GM04504 (cell line): ENCODE results near the gene C11orf68.
"Not testable (repeated sequence)": the region's sequence is repeated elsewhere in the genome, so short reads cannot be mapped to it uniquely, and the experiment has no call there.

ENCODE experiments used
- DNase-seq: peaks from one replicate; pipeline ENCODE4 v3.0.0-alpha.2; 2012; ENCODE audit warnings: low read depth

C11orf68 gene

DNA sequence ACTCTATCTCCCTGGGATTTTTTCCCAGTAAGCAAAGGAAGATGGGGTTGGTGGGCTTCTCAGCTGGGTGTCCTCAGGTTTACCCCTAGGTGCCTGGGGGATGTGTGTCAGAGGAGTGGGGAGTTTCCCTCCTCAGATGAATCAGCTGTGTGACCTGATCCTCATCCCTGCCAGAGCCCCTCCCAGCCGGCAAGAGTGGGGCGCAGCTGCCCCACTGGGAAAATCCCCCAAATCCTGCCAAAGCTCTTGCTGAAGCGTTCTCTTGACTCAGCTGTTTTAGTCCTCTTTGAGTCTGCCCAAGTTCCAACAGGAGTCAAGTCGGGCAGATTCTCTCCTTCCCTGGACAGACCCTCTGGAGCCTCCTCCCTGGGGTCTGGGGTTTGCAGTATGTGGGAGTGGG lies 6.0 kb downstream of the C11orf68 start:
- no peak for DNase-seq

DNA sequence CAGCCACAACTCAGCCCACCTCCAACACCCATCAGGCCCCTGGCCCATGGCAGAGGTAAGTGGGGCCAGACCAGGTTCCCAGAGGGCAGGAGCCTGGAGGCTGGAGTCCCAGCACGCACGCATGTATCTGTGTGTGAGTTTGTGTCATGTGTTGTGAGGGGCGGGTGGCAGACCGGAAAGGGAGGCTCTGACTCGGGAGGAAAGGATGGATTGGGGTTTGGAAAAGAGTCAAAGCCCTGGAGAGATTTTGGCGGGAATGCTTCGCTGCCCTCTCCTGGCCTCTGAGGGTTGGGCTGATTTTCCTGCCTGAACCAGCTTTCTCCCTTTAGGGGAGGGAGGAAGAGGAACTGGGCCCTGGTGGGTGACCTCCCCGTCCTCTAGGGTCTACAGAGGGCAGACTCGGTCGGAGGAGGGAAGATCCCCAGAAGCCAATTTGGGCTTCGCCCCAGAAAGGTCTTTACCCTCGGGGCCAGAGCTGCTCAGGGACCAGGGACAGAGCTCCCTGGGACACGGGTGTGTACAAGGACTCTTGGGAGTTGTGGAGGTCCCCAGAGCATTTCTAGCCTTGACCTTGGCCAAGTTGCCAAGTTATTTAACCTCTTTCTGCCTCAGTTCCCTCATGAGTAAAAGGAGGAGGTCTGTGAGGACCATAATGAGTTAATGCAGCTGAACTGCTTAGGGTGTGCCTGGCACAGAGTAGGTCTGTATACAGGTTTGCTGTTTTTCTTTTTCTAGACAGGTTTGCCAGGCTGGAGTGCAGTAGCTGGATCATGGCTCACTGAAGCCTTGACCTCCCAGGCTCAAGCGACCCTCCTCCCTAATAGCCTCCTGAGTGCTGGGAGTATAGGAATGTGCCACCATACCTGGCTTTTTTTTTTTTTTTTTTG lies 6.9 kb downstream of the C11orf68 start:
- DNase-seq, result peak; percentile 83

DNA sequence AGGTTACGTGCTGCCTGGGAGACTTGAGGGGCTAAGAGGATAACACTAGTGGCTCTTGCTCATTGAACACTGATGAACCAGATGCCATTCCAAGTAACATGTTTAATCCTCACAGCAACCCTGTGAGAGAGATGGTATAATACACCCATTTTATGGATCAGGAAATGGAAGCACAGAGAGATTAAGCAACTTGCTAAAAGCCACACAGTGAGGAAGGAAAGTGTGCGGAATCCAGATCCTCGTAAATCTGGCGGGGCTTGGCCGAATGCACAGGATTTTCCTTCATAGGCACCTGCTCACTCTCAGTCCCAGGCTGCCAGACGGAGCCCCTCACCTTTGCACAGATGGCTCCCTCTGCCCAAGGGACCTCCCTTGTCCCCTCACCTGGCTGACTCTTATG lies 11.0 kb downstream of the C11orf68 start:
- DNase-seq, result no peak

DNA sequence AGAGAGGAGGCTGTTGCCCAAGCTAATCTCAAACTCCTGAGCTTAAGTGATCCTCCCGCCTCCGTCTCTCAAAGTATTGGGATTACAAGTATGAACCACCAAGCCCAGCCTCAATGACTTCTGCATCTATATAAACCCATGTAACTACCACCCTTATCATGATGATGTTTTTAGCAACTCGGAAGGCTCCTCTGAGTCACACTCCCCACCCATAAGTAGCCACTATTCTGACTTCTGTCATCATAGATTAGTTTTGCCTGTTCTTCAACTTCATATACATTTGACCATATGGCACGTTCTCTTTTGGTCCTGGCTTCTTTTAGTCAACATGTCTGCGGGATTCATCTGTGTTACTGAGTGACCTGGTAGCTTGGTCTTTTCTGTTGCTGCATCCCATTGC lies 12.3 kb downstream of the C11orf68 start:
- DNase-seq, result no peak

DNA sequence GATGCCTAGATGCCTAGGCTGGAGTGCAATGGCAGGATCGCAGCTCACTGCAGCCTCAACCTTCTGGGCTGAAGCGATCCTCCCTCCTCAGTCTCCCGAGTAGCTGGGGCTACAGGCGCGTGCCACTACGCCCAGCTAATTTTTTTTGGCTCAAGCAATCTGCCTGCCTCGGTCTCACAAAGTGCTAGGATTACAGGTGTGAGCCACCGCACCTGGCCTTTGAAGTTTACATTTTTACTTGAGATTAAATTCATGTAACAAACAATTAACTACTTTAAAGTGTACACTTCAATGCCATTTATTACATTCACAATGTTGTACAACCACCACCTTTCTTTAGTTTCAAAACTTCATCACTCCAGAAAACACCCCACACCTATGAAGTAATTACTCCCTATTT lies 15.1 kb downstream of the C11orf68 start:
- DNase-seq, result no peak

DNA sequence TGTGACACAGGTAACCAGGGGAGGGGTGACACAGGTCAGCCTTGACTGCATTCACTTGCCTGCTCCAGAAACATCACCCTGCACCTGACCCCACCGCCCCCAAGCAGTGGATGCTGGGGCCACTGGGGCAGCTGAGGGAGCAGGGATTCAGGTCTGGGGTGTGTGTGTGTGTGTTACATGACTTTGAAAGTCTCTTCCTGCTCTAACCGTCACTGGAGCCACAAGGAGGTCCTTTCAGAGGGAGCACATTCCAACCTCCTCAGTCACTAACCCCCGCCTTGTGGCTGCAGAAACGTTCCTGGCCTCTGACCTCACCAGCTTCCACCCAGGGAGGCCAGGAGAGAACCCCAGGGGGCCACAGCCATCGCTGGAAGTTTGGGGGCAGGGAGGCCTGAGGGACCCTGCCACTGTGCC lies 15.8 kb downstream of the C11orf68 start:
- DNase-seq, result peak; percentile 84

DNA sequence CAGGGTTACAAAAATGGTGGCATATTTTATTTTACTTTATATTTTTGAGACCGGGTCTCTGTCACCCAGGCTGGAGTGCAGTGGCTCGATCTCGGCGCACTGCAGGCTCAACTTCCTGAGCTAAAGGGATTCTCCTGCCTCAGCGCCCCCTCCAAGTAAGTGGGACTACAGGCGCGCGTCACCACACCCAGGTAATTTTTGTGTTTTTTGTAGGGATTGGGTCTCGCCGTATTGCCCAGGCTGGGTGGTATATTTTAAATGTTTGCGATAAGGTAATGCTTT lies 18.0 kb downstream of the C11orf68 start:
- no peak for DNase-seq

DNA sequence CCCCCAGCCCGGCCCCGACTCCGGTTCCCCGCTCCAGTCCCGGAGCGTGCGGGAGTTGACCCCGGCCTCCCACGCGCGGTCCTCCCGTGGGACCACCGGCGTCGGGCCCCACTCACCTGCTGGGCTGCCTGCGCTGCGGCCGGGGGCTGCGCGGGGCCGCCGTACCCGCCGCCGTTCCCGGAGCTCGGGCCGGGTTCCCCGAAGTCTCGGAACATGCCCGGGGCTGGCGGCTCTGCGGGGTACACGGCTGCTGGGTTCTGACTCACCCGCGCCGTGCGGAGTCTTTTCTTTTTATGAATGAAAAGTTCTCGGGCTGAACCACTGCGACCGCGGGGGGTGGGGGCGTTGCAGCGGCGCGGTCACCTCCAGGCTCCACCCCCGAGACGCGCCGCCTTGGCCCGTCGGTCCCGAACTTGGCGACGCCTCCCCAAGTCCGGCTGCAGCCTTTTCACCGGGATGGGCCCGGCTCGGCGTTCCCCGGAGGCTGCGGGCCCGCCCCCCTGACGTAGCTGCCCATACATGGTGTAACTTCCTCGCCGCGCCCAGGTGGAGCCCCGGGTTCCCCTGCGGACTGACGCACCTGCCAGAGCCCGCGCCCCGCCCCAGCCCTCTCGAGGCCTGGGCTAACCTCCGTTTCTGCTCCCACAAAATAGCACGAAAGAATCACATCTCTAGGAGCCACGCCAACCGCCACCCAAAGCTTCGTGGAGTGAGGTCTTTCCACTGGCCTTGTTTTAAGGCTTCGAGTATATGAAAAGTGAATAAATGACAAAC lies 18.6 kb downstream of the C11orf68 start, which contains the start of gene FOSL1:
Gene FOSL1, minus strand, starts transcription at position 264 of the 774 bp plus-strand sequence. Its CDS starts 49 bp downstream, at position 215.
- peak; percentile 94 for DNase-seq

DNA sequence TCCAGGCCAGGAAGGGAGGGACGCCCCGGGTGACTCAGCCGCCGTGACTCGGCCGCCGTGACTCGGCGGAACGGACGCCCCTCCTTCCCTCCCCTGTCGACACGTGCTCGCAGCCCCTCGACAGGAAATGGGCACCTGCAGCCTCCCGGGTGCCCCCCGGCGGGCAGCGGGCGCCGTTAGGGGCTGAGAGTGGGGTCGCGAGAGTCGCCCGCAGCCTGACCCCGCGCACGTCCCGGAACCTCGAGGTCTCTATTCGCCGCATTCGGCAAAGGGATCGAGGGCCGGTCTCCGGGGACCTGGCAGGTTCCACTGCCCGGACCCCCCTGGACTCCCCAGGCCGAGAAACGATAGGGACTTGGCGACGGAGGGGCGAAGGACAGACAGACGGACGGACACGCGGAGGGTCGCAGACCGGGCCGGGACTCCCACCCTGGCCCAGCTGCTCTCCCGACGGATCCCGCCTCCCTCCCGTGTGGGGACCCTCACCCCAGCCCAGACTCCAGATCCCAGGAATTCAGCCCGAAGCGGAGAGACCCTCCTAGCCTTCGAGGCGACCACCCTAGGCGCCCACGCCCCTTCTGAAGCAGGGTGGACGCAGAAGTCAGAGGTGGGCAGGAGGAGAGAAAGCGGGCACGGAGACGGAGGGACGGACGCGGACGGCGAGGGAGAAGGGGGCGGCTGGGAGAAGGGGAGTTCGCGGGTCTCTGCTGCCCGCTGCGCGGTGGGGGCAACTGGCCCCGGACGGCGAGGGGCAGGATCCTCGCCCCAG lies 19.3 kb downstream of the C11orf68 start:
- peak; percentile 74 for DNase-seq

DNA sequence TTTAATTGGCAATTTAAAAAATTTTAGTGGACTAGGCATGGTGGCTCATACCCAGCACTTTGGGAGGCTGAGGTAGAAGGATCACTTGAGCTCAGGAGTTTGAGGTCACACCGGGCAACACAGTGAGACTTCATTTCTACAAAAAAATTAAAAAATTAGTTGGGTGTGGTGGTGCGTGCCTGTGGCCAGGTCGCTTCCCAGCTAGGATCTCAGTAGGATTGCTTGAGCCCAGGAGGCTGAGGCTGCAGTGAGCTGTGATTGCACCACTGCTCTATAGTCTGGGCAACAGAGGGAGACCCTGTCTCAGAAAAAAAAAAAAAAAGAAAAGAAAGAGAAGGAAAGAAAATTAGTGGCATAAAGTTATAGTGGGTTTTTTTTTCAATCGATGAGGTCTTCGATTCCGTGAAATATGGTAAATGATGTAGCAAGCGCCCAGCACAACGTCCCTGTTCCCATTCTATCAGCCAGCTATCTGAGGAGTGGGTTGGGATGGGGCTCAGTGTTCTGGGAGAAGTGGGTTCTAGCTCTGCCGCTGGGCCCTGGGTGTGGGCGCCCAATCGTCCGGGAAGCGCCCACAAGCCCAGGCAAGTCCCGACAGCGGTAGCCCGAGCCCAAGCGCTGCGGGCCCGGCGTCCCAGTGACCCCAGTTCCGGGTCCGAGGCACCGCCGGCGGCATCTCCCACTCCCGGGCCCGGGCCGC lies 20.1 kb downstream of the C11orf68 start:
- no peak for DNase-seq

DNA sequence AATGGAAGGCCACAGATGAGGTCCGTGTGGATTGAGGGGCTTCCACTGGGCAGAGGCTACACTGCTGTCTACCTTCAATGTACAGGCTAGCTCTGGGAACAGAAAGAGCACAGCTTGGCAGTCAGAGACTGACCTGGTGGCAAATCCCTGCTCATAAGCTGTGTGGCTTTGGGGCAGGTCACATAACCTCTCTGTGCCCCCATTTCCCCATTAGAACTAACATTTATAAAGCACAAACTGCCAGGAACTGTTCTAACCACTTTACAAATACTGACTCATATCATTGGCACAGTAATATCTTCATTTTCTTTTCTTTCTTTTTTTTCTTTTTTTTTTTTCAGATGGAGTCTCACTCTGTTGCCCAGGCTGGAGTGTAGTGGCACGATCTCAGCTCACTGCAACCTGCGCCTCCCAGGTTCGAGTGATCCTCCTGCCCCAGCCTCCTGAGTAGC lies 21.8 kb downstream of the C11orf68 start:
- no peak for DNase-seq

DNA sequence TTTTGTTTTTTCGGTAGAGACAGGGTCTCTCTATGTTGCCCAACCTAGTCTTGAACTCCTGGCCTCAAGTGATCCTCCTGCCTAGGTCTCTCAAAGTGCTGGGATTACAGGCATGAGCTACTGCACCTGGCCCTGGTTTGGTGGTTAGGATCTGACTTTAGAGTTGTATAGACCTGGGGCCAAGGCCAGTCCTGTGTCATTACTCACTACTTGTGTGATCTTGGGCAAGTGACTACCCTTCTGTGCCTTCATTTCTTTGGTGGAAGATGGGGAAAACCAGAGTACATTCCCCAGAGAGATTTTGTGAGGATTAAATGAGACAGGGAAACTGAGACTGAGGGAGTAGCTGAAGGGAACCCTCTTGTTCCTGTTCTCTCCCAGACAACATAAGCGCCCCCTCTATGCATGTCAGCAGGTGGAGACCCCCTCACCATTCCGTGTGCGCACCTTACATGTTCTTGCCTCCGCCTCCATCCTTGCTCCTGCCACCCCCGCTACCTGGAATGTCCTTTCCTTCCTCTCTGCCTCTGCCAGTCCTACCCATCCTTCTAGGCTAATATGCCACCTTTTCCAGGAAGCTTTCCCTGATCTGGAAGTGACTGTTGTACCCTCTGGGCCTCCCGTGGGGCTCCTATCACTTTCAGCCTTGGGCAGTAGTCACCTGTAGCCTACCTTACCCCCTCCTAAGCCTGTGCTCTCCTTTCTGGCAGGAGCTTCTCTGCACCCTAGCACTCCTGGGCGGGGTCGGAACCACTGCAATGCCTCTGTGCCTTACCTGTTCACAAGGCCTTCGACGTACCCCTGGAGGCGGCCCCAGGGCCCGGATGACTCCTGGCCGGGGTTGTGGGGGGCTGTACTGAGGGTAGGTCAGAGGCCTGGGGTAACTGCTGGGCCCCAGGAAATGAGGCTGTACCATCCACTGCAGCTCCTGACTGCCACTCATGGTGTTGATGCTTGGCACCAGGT lies 22.5 kb downstream of the C11orf68 start:
- DNase-seq, result no peak

DNA sequence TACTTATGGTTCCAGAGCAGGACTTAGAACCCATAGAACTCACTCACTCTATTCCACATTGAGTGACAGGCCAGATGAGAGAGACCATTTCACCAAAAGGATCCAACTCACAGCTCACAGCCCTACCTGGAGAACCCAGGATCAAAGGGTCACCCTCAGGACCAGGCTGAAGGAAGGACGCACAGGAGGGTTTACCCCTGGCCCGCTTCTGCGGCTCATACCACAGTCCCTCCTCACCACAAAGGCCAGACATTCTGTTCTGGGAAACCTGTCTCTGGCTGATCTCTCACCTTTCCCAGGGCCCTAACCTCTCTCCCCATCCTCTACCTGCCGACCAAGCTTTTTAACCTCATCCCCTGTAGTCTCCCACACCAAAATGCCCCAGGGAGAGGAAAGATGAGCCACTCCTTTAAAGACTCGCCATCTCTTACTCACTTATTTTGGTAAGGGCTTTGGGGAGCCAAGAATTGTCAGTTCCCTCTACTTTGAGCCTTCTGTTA lies 23.3 kb downstream of the C11orf68 start:
- DNase-seq, result no peak

DNA sequence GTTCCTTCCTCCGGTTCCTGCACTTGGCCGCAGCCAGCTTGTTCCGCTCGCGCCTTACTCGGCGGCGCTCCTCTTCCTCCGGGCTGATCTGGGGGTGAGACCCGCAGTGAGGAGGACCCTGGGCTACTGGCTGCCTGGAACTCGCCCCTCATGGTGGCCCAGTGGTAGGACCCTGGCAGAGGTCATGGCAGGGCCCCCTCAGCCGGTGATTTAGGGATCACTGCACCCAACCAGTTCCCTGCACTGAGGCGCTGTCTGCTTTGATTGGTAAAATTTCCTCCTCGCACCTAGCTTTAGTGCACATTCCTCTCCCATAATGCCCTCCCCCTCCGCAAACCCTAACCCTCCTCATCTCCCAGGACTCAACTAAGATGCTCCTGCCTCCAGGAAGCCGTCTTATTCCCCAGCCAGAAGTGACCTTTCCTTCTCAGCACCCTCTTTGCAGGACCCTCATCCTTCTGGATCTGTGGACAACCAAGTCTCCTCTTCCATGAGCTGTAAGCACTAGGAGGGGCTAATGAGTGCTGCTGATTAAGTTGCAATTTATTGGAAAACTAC lies 24.7 kb downstream of the C11orf68 start:
- no peak for DNase-seq

DNA sequence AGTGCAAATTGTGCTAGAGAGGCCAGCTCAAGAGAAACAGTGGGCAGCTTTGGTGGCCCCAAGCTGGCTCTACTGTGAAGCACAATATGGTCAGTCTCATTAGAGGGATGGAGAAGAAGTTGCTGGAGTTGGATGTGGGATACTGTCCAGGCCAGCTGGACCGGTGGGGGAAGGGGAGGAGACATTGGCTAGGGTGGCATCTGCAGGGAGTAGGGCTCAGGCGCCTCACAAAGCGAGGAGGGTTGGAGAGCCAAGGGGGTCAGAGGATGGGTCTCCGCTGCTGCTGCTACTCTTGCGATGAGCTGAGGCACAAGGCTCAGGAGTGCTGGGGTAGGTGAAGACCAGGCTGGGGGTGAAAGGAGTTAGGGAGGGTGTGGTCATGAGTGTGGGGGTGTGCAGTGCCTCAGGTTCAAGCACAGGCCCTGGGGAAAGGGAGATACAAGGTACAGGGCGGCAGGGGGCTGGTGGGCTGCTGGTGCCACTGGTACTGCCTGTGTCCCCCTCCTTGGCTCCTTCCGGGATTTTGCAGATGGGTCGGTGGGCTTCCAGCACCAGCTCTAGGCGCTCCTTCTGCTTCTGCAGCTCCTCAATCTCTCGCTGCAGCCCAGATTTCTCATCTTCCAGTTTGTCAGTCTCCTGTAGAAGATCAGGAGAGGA lies 26.1 kb downstream of the C11orf68 start:
- no peak for DNase-seq

DNA sequence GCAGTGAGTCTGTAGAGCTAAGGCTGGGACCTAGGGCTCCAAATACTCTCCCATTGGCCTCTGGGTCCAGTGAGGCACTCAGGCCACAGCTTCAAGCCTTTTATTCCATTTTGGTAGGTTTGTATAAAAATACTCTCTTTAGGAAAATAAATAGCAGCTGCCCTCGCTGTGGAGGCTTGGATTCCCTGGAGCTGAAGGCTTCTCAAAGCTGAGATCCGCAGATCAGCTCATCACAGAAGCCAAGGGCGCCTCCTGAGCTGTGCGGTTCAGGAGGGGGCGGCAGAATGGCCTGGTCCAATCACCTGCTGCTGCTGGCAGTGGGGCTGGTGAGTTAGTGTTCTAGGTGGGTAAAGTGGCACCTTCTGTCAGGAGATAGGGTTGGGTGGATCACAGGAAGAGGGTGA lies 26.7 kb downstream of the C11orf68 start:
- not testable (repeated sequence) for DNase-seq

DNA sequence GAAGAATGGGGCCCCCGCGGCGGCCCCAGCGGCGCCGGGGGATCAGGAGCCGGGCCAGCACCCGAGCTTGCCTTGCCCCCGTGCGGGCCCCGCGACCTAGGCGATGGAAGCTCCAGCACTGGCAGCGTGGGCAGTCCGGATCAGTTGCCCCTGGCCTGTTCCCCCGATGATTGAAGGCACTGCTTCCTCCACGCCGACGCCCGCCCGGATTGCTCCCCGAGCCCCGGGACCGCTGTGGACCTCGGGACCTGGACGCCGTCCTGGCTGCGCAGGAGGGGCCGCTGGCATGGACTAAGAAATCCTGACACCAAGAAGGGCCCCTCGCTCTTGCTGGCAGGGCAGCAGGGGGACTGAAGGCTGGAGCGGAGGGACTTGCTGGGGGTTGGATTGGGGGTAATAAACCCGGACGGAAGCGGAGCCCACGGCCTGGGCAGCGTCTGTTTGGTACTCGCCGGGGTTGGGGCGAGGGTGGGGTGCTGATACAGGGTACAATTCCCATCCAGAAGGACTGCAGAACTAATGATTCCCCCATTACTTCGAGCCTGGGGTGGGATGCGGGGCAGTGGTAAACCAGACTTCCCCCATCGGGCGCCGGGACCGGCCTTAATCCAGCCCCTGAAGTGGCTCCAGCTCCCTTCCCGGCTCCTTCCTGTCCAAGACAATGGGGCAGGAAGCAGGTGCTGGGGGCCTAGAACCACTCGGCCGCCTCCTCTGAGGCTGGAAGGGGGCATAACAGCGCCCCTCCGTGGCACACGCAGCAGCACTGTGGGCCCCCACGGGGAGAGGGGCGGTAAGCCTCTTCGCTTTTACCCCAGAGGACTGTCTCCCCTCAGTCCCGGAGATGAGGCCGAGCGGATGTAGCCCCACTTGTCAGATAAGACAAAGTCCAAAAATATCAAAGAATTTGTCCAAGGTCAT lies 27.4 kb downstream of the C11orf68 start:
- no peak for DNase-seq
